Activated CD4-positive, alpha-beta memory T cell treated with anti-CD3 and anti-CD28 coated beads, Interleukin-2, amount 10 ng/mL, durations not matched to agents 7 days and 5 days (primary cell): ENCODE measurements around the gene CLMP. TPM values are rescaled to one million over a fixed set of nuclear protein-coding genes. Genes with fewer than 3 reads are reported as not detected.
A peak's percentile ranks its signal among the peaks of the same experiment; 100 is the strongest.

Source experiments
- CTCF ChIA-PET: fragments of 350-600 bp; sonication (Branson Sonifier 250); formaldehyde crosslinking; loops from one replicate; lab custom pipeline; 2021; ENCODE audit warnings: antibody characterized with exemption, inconsistent platforms; lab: Charles Lee
- POLR2A ChIA-PET: fragments of 350-600 bp; sonication (Branson Sonifier 250); formaldehyde crosslinking; loops from one replicate; lab custom pipeline; 2021; ENCODE audit warnings: antibody characterized with exemption; lab: Charles Lee
- DNase-seq: peaks from one replicate; pipeline ENCODE4 v3.0.0-alpha.2; 2020
- H3K27ac Mint-ChIP-seq: one replicate; pipeline ENCODE4 v1.8.0; 2021; ENCODE audit warnings: mild to moderate bottlenecking, mixed read lengths
- H3K27me3 Mint-ChIP-seq: one replicate; pipeline ENCODE4 v1.8.0; 2021; ENCODE audit warnings: mixed read lengths
- H3K36me3 Mint-ChIP-seq: one replicate; pipeline ENCODE4 v1.8.0; 2021; ENCODE audit warnings: low read depth, mixed read lengths
- H3K4me1 Mint-ChIP-seq: one replicate; pipeline ENCODE4 v1.8.0; 2021; ENCODE audit warnings: mixed read lengths
- H3K4me3 Mint-ChIP-seq: one replicate; pipeline ENCODE4 v1.8.0; 2021; ENCODE audit warnings: mild to moderate bottlenecking, mixed read lengths
- H3K9me3 Mint-ChIP-seq: one replicate; pipeline ENCODE4 v1.8.0; 2021; ENCODE audit warnings: mixed read lengths
- total RNA-seq, 2 experiments: library from RNA; stranded (reverse); gene quantifications; one replicate each; pipeline ENCODE4 v1.2.3, GENCODE V29; 2021

CLMP gene
- total RNA-seq, 2 experiments from 2014 or later, result 0.75 to 0.81 TPM

GRCh38 chr11:123051146-123051545 lies 143.9 kb downstream of the CLMP start:
- Mint-ChIP-seq H3K27ac (no peak overlapping the region), H3K9me3 (no peaks in the 10 kb centered on the region), H3K27me3 (peaks cover 6% of the 10 kb centered on the region), H3K36me3 (peaks cover 23% of the 10 kb centered on the region), H3K4me1 (peaks cover 21% of the 10 kb centered on the region), H3K4me3 (no peak overlapping the region)
- ChIA-PET POLR2A (interaction anchor here (1.9 to 2.0 kb wide), 2 partner anchors 8 to 9 kb away, joined by 6 to 7 read pairs; no protein-coding TSS in a partner anchor), CTCF (interaction anchor here (4.4 kb wide), 1 partner anchor 28 kb away, joined by 65 read pairs; no protein-coding TSS in a partner anchor)
- DNase-seq, result no peak

- Mint-ChIP-seq H3K36me3 (no peaks in the 10 kb centered on the region), H3K9me3 (no peaks in the 10 kb centered on the region), H3K4me1 (no peaks in the 10 kb centered on the region), H3K27ac (no peak overlapping the region), H3K27me3 (peaks cover 6% of the 10 kb centered on the region), H3K4me3 (no peak overlapping the region)
- ChIA-PET POLR2A (interaction anchor here (1.0 to 2.2 kb wide), 4 partner anchors 10 to 36 kb away, joined by 3 to 9 read pairs (median 6); partner anchors contain the start of gene HSPA8), CTCF (interaction anchor here (0.9 to 1.7 kb wide), 2 partner anchors 9 to 46 kb away, joined by 3 to 8 read pairs; no protein-coding TSS in a partner anchor)
- no peak for DNase-seq
These were observed 147.1 kb downstream of the CLMP start for GRCh38 chr11:123047947-123048293.

- Mint-ChIP-seq H3K9me3 (no peaks in the 10 kb centered on the region), H3K4me3 (no peak overlapping the region), H3K36me3 (no peaks in the 10 kb centered on the region), H3K27ac (no peak overlapping the region), H3K27me3 (peaks cover 6% of the 10 kb centered on the region), H3K4me1 (no peaks in the 10 kb centered on the region)
- ChIA-PET CTCF (interaction anchor here (0.5 to 1.7 kb wide), 3 partner anchors 9 to 184 kb away, joined by 3 to 8 read pairs (median 4); no protein-coding TSS in a partner anchor), POLR2A (interaction anchor here (1.0 to 2.2 kb wide), 4 partner anchors 10 to 36 kb away, joined by 3 to 9 read pairs (median 6); partner anchors contain the start of gene HSPA8)
- no peak for DNase-seq
These were observed 147.6 kb downstream of the CLMP start for GRCh38 chr11:123047266-123047946.

GRCh38 chr11:123046473-123047259 lies 148.4 kb downstream of the CLMP start:
- no peak overlapping the region for H3K27ac Mint-ChIP-seq
- H3K9me3 Mint-ChIP-seq, result no peaks in the 10 kb centered on the region
- ChIA-PET CTCF (interaction anchor here (1.5 to 2.1 kb wide), 3 partner anchors 7 to 183 kb away, joined by 4 to 8 read pairs (median 7); no protein-coding TSS in a partner anchor), POLR2A (interaction anchor here (0.6 to 2.2 kb wide), 3 partner anchors 10 to 13 kb away, joined by 3 to 9 read pairs (median 3); no protein-coding TSS in a partner anchor)
- peaks cover 6% of the 10 kb centered on the region for H3K27me3 Mint-ChIP-seq
- H3K36me3 Mint-ChIP-seq, result no peaks in the 10 kb centered on the region
- H3K4me1 Mint-ChIP-seq, result no peaks in the 10 kb centered on the region
- no peak for DNase-seq
- H3K4me3 Mint-ChIP-seq, result no peak overlapping the region

GRCh38 chr11:123045101-123045500 lies 149.9 kb downstream of the CLMP start:
- Mint-ChIP-seq H3K36me3 (no peaks in the 10 kb centered on the region), H3K4me3 (no peak overlapping the region), H3K9me3 (no peaks in the 10 kb centered on the region), H3K27me3 (peaks cover 7% of the 10 kb centered on the region), H3K4me1 (no peaks in the 10 kb centered on the region), H3K27ac (no peak overlapping the region)
- POLR2A ChIA-PET, result interaction anchor here (1.2 to 1.9 kb wide), 2 partner anchors 12 to 13 kb away, joined by 3 to 5 read pairs; no protein-coding TSS in a partner anchor
- no peak for DNase-seq
- CTCF ChIA-PET, result interaction anchor here (1.1 to 2.6 kb wide), 3 partner anchors 9 to 192 kb away, joined by 3 to 10 read pairs (median 7); no protein-coding TSS in a partner anchor

- no peak overlapping the region for H3K4me3 Mint-ChIP-seq
- no peak overlapping the region for H3K27ac Mint-ChIP-seq
- peaks cover 3% of the 10 kb centered on the region for H3K27me3 Mint-ChIP-seq
- no peaks in the 10 kb centered on the region for H3K9me3 Mint-ChIP-seq
- DNase-seq, result no peak
- H3K36me3 Mint-ChIP-seq, result no peaks in the 10 kb centered on the region
- ChIA-PET POLR2A (no interaction called here), CTCF (no interaction called here)
- no peaks in the 10 kb centered on the region for H3K4me1 Mint-ChIP-seq
These were observed 153.9 kb downstream of the CLMP start for GRCh38 chr11:123041185-123041584.

GRCh38 chr11:123040111-123040432 lies 155.0 kb downstream of the CLMP start:
- ChIA-PET CTCF (interaction anchor here (1.3 kb wide), 1 partner anchor 14 kb away, joined by 7 read pairs; no protein-coding TSS in a partner anchor), POLR2A (no interaction called here)
- Mint-ChIP-seq H3K4me1 (no peaks in the 10 kb centered on the region), H3K4me3 (no peak overlapping the region), H3K27ac (no peak overlapping the region), H3K27me3 (peaks cover 5% of the 10 kb centered on the region), H3K9me3 (no peaks in the 10 kb centered on the region), H3K36me3 (no peaks in the 10 kb centered on the region)
- no peak for DNase-seq

- ChIA-PET CTCF (interaction anchor here (0.6 to 3.1 kb wide), 3 partner anchors 15 to 211 kb away, joined by 4 to 10 read pairs (median 5); no protein-coding TSS in a partner anchor), POLR2A (no interaction called here)
- Mint-ChIP-seq H3K9me3 (no peaks in the 10 kb centered on the region), H3K36me3 (no peaks in the 10 kb centered on the region), H3K4me3 (no peak overlapping the region), H3K27me3 (peaks cover 5% of the 10 kb centered on the region), H3K4me1 (no peaks in the 10 kb centered on the region), H3K27ac (no peak overlapping the region)
- DNase-seq, result no peak
These were observed 159.2 kb downstream of the CLMP start for GRCh38 chr11:123035831-123036230.

- Mint-ChIP-seq H3K36me3 (no peaks in the 10 kb centered on the region), H3K27ac (no peak overlapping the region), H3K27me3 (peaks cover 2% of the 10 kb centered on the region), H3K4me3 (no peak overlapping the region), H3K9me3 (no peaks in the 10 kb centered on the region), H3K4me1 (no peaks in the 10 kb centered on the region)
- CTCF ChIA-PET, result interaction anchor here (1.7 to 3.1 kb wide), 6 partner anchors 10 to 212 kb away, joined by 5 to 17 read pairs (median 10); no protein-coding TSS in a partner anchor
- POLR2A ChIA-PET, result no interaction called here
- DNase-seq, result no peak
These were observed 160.5 kb downstream of the CLMP start for GRCh38 chr11:123034597-123034996.

GRCh38 chr11:123033895-123034294 lies 161.2 kb downstream of the CLMP start:
- CTCF ChIA-PET, result interaction anchor here (1.7 to 3.1 kb wide), 6 partner anchors 10 to 213 kb away, joined by 7 to 17 read pairs (median 12); no protein-coding TSS in a partner anchor
- POLR2A ChIA-PET, result interaction anchor here (0.9 kb wide), 1 partner anchor 20 kb away, joined by 5 read pairs; no protein-coding TSS in a partner anchor
- no peaks in the 10 kb centered on the region for H3K36me3 Mint-ChIP-seq
- no peak for DNase-seq
- H3K27me3 Mint-ChIP-seq, result peaks cover 2% of the 10 kb centered on the region
- H3K4me1 Mint-ChIP-seq, result no peaks in the 10 kb centered on the region
- H3K27ac Mint-ChIP-seq, result no peak overlapping the region
- H3K4me3 Mint-ChIP-seq, result no peak overlapping the region
- H3K9me3 Mint-ChIP-seq, result no peaks in the 10 kb centered on the region

- Mint-ChIP-seq H3K4me1 (no peaks in the 10 kb centered on the region), H3K36me3 (no peaks in the 10 kb centered on the region)
- POLR2A ChIA-PET, result no interaction called here
These were observed 164.5 kb downstream of the CLMP start for GRCh38 chr11:123030517-123030916.

GRCh38 chr11:123020968-123021367 lies 174.1 kb downstream of the CLMP start:
- POLR2A ChIA-PET, result no interaction called here

More at GRCh38 chr11:123030517-123030916, 164.5 kb downstream of the CLMP start:
- Mint-ChIP-seq H3K4me3 (no peak overlapping the region), H3K27ac (no peak overlapping the region), H3K27me3 (peaks cover 2% of the 10 kb centered on the region), H3K9me3 (no peaks in the 10 kb centered on the region)
- CTCF ChIA-PET, result interaction anchor here (1.5 to 1.9 kb wide), 3 partner anchors 10 to 164 kb away, joined by 5 to 9 read pairs (median 6); no protein-coding TSS in a partner anchor
- DNase-seq, result no peak

More at GRCh38 chr11:123020968-123021367, 174.1 kb downstream of the CLMP start:
- H3K9me3 Mint-ChIP-seq, result no peaks in the 10 kb centered on the region
- peaks cover 6% of the 10 kb centered on the region for H3K4me1 Mint-ChIP-seq
- peaks cover 18% of the 10 kb centered on the region for H3K27me3 Mint-ChIP-seq
- H3K36me3 Mint-ChIP-seq, result no peaks in the 10 kb centered on the region
- CTCF ChIA-PET, result interaction anchor here (0.6 to 7.3 kb wide), 34 partner anchors 8 to 442 kb away, joined by 3 to 106 read pairs (median 4); no protein-coding TSS in a partner anchor
- DNase-seq, result peak; percentile 38
- no peak overlapping the region for H3K4me3 Mint-ChIP-seq
- H3K27ac Mint-ChIP-seq, result no peak overlapping the region
